Common myeloid progenitor, CD34-positive (primary cell): ENCODE results near the gene DNAAF3.

Experiments used
- CTCF ChIA-PET: fragments of 350-600 bp; sonication (Branson Sonifier 250); formaldehyde crosslinking; loops from one replicate; lab custom pipeline; 2021; ENCODE audit warnings: antibody characterized with exemption; lab: Charles Lee
- POLR2A ChIA-PET: fragments of 350-600 bp; sonication (Branson Sonifier 250); formaldehyde crosslinking; loops from one replicate; lab custom pipeline; 2021; ENCODE audit warnings: antibody characterized with exemption; lab: Charles Lee
- DNase-seq, 3 donors: peaks; one replicate each; pipeline versions ENCODE4 v3.0.0 to v3.0.0-alpha.2; 2013
- H3K27ac ChIP-seq, 2 experiments: 1 replicate in 1 of 2; 2 replicates in 1 of 2; pipeline ENCODE4 v1.7.0; 2013; ENCODE audit warnings: inconsistent platforms in 2 of 2, low read length in 2 of 2, mild to moderate bottlenecking in 2 of 2, low read depth in 1 of 2, moderate library complexity in 1 of 2; ENCODE audit not compliant: severe bottlenecking in 2 of 2, insufficient read depth in 1 of 2, poor library complexity in 1 of 2
- H3K27me3 ChIP-seq, 5 experiments: replicated peaks in 2 of 5; 1 replicate in 3 of 5; 2 replicates in 2 of 5; pipeline versions ENCODE4 v1.6.1 to v1.7.0; 2013; ENCODE audit warnings: low read length in 4 of 5, mild to moderate bottlenecking in 2 of 5, moderate library complexity in 2 of 5, inconsistent platforms in 1 of 5; ENCODE audit not compliant: insufficient read depth in 5 of 5, control insufficient read depth in 4 of 5
- H3K36me3 ChIP-seq, 4 experiments: 1 replicate in 2 of 4; 2 replicates in 2 of 4; pipeline versions ENCODE4 v1.6.1 to v1.7.0; 2013; ENCODE audit warnings: low read length in 3 of 4, control low read depth in 1 of 4, mild to moderate bottlenecking in 1 of 4; ENCODE audit not compliant: control insufficient read depth in 4 of 4, insufficient read depth in 4 of 4
- H3K4me1 ChIP-seq, 4 experiments: 1 replicate in 3 of 4; 2 replicates in 1 of 4; pipeline versions ENCODE4 v1.6.1 to v1.7.1; 2013; ENCODE audit warnings: low read length in 3 of 4, mild to moderate bottlenecking in 3 of 4, control low read depth in 1 of 4, inconsistent platforms in 1 of 4, moderate library complexity in 1 of 4; ENCODE audit not compliant: control insufficient read depth in 4 of 4, insufficient read depth in 4 of 4; ENCODE audit errors: control extremely low read depth in 1 of 4
- H3K4me3 ChIP-seq, 7 experiments: 1 replicate in 4 of 7; 2 replicates in 3 of 7; pipeline versions ENCODE4 v1.5.1 to v1.7.0; 2013; ENCODE audit warnings: mild to moderate bottlenecking in 7 of 7, low read length in 6 of 7, moderate library complexity in 6 of 7, inconsistent platforms in 2 of 7, low read depth in 2 of 7, control low read depth in 1 of 7; ENCODE audit not compliant: insufficient read depth in 4 of 7, control insufficient read depth in 1 of 7; ENCODE audit errors: extremely low read depth in 1 of 7
- H3K9me3 ChIP-seq, 5 experiments: 1 replicate in 4 of 5; 2 replicates in 1 of 5; pipeline versions ENCODE4 v1.6.1 to v1.7.1; 2013; ENCODE audit warnings: low read length in 4 of 5, mild to moderate bottlenecking in 2 of 5, inconsistent platforms in 1 of 5, low read depth in 1 of 5, moderate library complexity in 1 of 5; ENCODE audit not compliant: control insufficient read depth in 4 of 5, insufficient read depth in 2 of 5; ENCODE audit errors: control extremely low read depth in 1 of 5
- WGBS: methylation state at CpG from one replicate; pipeline ENCODE4 v1.1.5; 2013; ENCODE audit not compliant: insufficient coverage; 5-methylcytosine and 5-hydroxymethylcytosine counted together

DNAAF3 gene

DNA sequence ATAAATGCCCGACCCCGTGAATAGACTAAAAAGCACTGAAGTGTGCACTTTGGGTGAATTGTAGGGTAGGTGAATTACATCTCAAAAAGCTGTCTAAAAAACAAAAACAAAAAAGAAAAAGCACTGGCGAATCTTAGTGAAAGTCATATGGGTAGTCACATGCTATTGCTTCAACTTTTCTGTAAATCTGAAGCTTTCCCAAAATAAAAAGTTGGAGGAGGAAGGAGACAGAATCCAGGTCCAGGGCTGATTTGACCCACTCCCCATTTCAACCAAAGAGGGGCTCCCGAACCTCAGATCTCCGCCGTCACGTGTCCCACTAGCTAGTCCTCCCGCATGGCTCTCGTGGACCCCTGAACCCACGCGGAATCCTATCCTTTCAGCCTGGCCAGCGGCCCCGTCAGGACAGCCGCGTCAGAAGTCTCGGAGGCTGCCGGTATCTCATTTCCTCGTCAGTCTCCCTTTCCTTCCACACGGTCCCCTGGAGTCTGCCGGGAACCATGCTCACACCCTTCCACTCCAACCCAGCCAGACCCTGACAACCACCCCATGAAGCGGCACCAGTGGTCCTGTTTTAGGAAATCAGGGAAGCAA, 55.1 kb downstream of the DNAAF3 start:
- ChIA-PET CTCF (interaction anchor here (1.2 to 1.3 kb wide), 2 partner anchors 9 to 10 kb away, joined by 3 to 5 read pairs; no protein-coding TSS in a partner anchor), POLR2A (no interaction called here)
- no peaks in the 10 kb centered on the region for H3K9me3 ChIP-seq
- DNase-seq, result no peak
- WGBS, result 95% methylated on average over 15 of the region's 21 CpGs
- no peak overlapping the region for H3K4me3 ChIP-seq
- H3K4me1 ChIP-seq, result peaks cover 0 to 21% (median 10%) of the 10 kb centered on the region in 4 experiments
- no peaks in the 10 kb centered on the region for H3K27me3 ChIP-seq
- peaks cover 0 to 28% (median 21%) of the 10 kb centered on the region in 4 experiments for H3K36me3 ChIP-seq
- no peak overlapping the region for H3K27ac ChIP-seq

DNA sequence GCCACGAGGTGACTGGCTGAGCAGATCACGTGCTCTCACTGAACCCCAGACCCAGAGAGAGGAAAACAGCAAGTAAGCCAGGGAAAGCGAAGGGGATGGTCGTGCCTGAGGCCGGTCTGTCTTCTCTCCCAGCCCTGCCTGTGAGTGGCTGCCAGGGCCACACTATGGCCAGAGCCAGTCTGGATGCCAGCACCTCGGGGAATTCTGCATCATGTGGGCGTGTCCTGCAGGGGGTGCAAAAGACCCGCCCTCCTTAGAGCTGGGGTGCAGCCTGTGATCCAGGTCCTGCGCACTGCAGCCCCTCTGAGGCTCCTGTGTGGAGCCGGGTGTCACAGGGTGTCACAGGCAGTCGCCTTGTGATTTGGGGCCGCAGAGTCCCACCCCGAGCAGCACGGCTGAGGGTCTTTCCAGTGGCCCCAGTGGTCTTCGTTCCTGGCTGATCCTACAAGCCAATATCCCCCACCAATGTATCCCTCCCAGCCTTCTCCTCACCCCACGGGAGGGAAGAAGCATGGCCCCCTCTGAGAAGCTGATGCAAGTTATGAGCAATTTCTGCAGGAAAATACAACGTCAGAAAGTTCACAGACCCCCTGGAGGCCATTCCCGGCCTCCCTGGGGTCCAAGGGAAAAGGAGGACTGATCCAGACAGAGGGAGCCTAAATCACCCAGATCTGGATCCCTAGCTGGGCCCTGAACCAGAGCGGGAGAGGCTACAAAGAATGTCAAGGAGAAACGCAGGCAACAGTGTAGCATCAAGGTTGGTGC, 56.7 kb downstream of the DNAAF3 start:
- H3K27ac ChIP-seq, result no peak overlapping the region
- H3K9me3 ChIP-seq, result no peaks in the 10 kb centered on the region
- ChIA-PET CTCF (no interaction called here), POLR2A (no interaction called here)
- peaks cover 0 to 34% (median 20%) of the 10 kb centered on the region in 4 experiments for H3K36me3 ChIP-seq
- no peak overlapping the region for H3K4me3 ChIP-seq
- H3K4me1 ChIP-seq, result peaks cover 0 to 7% (median 0%) of the 10 kb centered on the region in 4 experiments
- WGBS, result 96% methylated on average over 18 of the region's 20 CpGs
- H3K27me3 ChIP-seq, result no peaks in the 10 kb centered on the region
- DNase-seq, result no peak
